Parathyroid adenoma (tissue), 2 donors: ENCODE measurements around the gene VAMP7.
"Not testable (repeated sequence)": the region's sequence is repeated elsewhere in the genome, so short reads cannot be mapped to it uniquely, and the experiment has no call there.

Experiments
- H2AFZ ChIP-seq: fragments of 300-600 bp; sonication (generic); one replicate; pipeline ENCODE4 v1.7.0; 2017; ENCODE audit warnings: antibody characterized with exemption, mild to moderate bottlenecking
- H3K27ac ChIP-seq: fragments of 300-600 bp; sonication (generic); one replicate; pipeline ENCODE4 v1.7.0; 2017
- H3K27me3 ChIP-seq: fragments of 300-600 bp; sonication (generic); one replicate; pipeline ENCODE4 v1.7.0; 2017; ENCODE audit warnings: low read length; ENCODE audit not compliant: control insufficient read depth, insufficient read depth
- H3K36me3 ChIP-seq: fragments of 300-600 bp; sonication (generic); one replicate; pipeline ENCODE4 v1.7.0; 2017; ENCODE audit warnings: low read length; ENCODE audit not compliant: control insufficient read depth, insufficient read depth
- H3K4me1 ChIP-seq: fragments of 300-600 bp; sonication (generic); one replicate; pipeline ENCODE4 v1.7.0; 2017; ENCODE audit warnings: control low read depth
- H3K4me2 ChIP-seq: fragments of 300-600 bp; sonication (generic); one replicate; pipeline ENCODE4 v1.7.0; 2017; ENCODE audit warnings: low read length
- H3K4me3 ChIP-seq: fragments of 300-600 bp; sonication (generic); one replicate; pipeline ENCODE4 v1.7.0; 2017; ENCODE audit warnings: low read depth, low read length
- H3K79me2 ChIP-seq: fragments of 300-600 bp; sonication (generic); one replicate; pipeline ENCODE4 v1.7.0; 2017; ENCODE audit warnings: control low read depth
- H3K9ac ChIP-seq: fragments of 300-600 bp; sonication (generic); one replicate; pipeline ENCODE4 v1.7.0; 2017; ENCODE audit warnings: mild to moderate bottlenecking
- H3K9me3 ChIP-seq: fragments of 300-600 bp; sonication (generic); one replicate; pipeline ENCODE4 v1.7.0; 2017; ENCODE audit warnings: low read length; ENCODE audit not compliant: control insufficient read depth
- CTCF ChIP-seq: fragments of 300-600 bp; sonication (generic); IDR thresholded peaks from one replicate; pipeline ENCODE4 v1.7.0; 2017; ENCODE audit warnings: antibody characterized with exemption, mild to moderate bottlenecking
- donor health status: primary hyperparathyroidism.

Gene VAMP7, protein sequence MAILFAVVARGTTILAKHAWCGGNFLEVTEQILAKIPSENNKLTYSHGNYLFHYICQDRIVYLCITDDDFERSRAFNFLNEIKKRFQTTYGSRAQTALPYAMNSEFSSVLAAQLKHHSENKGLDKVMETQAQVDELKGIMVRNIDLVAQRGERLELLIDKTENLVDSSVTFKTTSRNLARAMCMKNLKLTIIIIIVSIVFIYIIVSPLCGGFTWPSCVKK

GRCh38 chrX:155881158-155881993 is at the start of gene VAMP7:
Gene VAMP7, plus strand, starts transcription at chrX:155881345. Its CDS starts 8,122 bp downstream, at chrX:155889467.
- peak within 1 kb of the TSS; percentile 66 for H3K4me3 ChIP-seq
- H3K27ac ChIP-seq: peak within 1 kb of the TSS; percentile 72
- H2AFZ ChIP-seq: peak within 1 kb of the TSS; percentile 89
- H3K36me3 ChIP-seq: no peaks in the 10 kb centered on the region
- no peaks in the 10 kb centered on the region for H3K27me3 ChIP-seq
- no peak for TF ChIP-seq CTCF
- no peak within 1 kb of the TSS for H3K9ac ChIP-seq
- peaks cover 13% of the 10 kb centered on the region for H3K79me2 ChIP-seq
- no peaks in the 10 kb centered on the region for H3K9me3 ChIP-seq
- no peaks in the 10 kb centered on the region for H3K4me1 ChIP-seq
- H3K4me2 ChIP-seq: peak within 1 kb of the TSS; percentile 60

DNA sequence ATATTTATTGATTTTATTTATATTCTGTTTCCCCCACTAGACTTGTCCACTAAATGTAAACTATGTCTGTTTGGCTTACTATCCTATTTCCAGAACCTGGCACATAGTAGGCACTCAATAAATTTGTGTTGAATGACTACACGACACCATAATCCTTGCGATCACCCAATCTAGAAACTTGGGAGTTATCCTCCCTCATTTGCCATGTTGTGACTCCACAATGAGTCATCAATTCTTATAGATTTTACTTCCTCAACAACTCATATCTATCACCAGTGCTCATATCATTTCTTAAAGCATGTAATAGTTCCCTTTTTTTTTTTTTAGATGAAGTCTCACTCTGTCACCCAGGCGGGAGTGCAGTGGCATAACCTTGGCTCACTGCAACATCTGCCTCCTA is 39.9 kb upstream of the VAMP7 start:
- TF ChIP-seq CTCF: no peak
- Histone ChIP-seq H3K36me3 (no peaks in the 10 kb centered on the region), H3K4me3 (no peak overlapping the region), H3K9me3 (no peaks in the 10 kb centered on the region), H3K27me3 (no peaks in the 10 kb centered on the region), H3K4me1 (no peaks in the 10 kb centered on the region), H3K27ac (no peak overlapping the region), H2AFZ (no peak overlapping the region), H3K9ac (no peak overlapping the region), H3K79me2 (no peaks in the 10 kb centered on the region), H3K4me2 (no peak overlapping the region)

GRCh38 chrX:155851786-155852185 is 29.4 kb upstream of the VAMP7 start:
- H3K27me3 ChIP-seq, H3K36me3 ChIP-seq, H3K4me2 ChIP-seq, H3K27ac ChIP-seq, H3K4me1 ChIP-seq, H3K79me2 ChIP-seq, H3K9me3 ChIP-seq, H3K9ac ChIP-seq, H2AFZ ChIP-seq, H3K4me3 ChIP-seq: not testable (repeated sequence)

DNA sequence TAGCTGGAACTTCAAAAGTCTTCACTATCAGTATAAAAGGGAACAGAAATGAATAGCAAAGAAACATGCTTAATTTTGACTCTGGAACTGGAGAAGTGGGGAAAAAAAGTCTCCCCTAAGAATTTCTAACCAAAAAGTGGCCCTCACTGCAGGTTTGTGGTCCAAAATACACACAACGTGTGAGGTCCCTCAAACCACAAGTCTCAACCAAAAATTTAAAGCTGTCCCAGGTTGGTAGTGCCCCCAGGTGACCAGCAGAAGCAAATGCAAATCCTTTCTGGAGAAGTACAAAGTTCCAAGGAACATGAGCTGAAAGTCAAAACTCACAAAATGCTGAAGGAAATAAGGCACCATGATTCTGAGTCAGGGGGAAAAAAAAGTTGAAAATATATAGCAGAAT is 23.6 kb upstream of the VAMP7 start:
- Histone ChIP-seq H3K4me1 (no peaks in the 10 kb centered on the region), H3K9ac (no peak overlapping the region), H3K79me2 (no peaks in the 10 kb centered on the region), H2AFZ (no peak overlapping the region), H3K9me3 (no peaks in the 10 kb centered on the region), H3K4me2 (no peak overlapping the region), H3K27me3 (no peaks in the 10 kb centered on the region), H3K27ac (no peak overlapping the region), H3K36me3 (no peaks in the 10 kb centered on the region), H3K4me3 (no peak overlapping the region)
- TF ChIP-seq CTCF: no peak

- Histone ChIP-seq H3K36me3 (no peaks in the 10 kb centered on the region), H3K79me2 (no peaks in the 10 kb centered on the region), H3K27ac (no peak overlapping the region), H3K4me2 (no peak overlapping the region), H3K4me1 (no peaks in the 10 kb centered on the region), H2AFZ (no peak overlapping the region), H3K4me3 (no peak overlapping the region), H3K9ac (no peak overlapping the region), H3K9me3 (no peaks in the 10 kb centered on the region), H3K27me3 (no peaks in the 10 kb centered on the region)
- no peak for TF ChIP-seq CTCF
Measured at GRCh38 chrX:155864655-155865054, 16.5 kb upstream of the VAMP7 start.
